ENCODE measurements around the gene DCBLD2.
"Not testable (repeated sequence)": the region's sequence is repeated elsewhere in the genome, so short reads cannot be mapped to it uniquely, and the experiment has no call there.

DCBLD2 gene

GRCh38 chr3:98846101-98846500 lies 55.4 kb downstream of the DCBLD2 start:
- Histone ChIP-seq H3K9me3 (no peaks in the 10 kb centered on the region), H3K27ac (no peak overlapping the region), H3K4me3 (no peak overlapping the region), H3K27me3 (no peaks in the 10 kb centered on the region), H3K4me1 (peaks cover 0 to 10% (median 4%) of the 10 kb centered on the region in 4 donors), H3K36me3 (peaks cover 11 to 13% (median 13%) of the 10 kb centered on the region in 3 donors)
- TF ChIP-seq CTCF (IDR thresholded peaks at IDR 0.05): no peak
- intact Hi-C loops (cut with DNase I; ENCODE audit: low total_unique reads): no loop called here
- no peak for DNase-seq

- H3K4me1 ChIP-seq: peaks cover 0 to 10% (median 4%) of the 10 kb centered on the region in 4 donors
- H3K9me3 ChIP-seq: no peaks in the 10 kb centered on the region
- no peaks in the 10 kb centered on the region for H3K27me3 ChIP-seq
- H3K27ac ChIP-seq: no peak overlapping the region
- H3K4me3 ChIP-seq: no peak overlapping the region
- TF ChIP-seq CTCF (IDR thresholded peaks at IDR 0.05): no peak
- no peak for DNase-seq
- peaks cover 5 to 11% (median 6%) of the 10 kb centered on the region in 3 donors for H3K36me3 ChIP-seq
- intact Hi-C loops (cut with DNase I; ENCODE audit: low total_unique reads): no loop called here
Observed at GRCh38 chr3:98843266-98843959, 58.1 kb downstream of the DCBLD2 start.

- intact Hi-C loops (cut with DNase I; ENCODE audit: low total_unique reads): no loop called here
Observed at GRCh38 chr3:98839846-98840245, 61.6 kb downstream of the DCBLD2 start.

GRCh38 chr3:98831060-98831459 lies 70.4 kb downstream of the DCBLD2 start:
- H3K9me3 ChIP-seq; H3K27ac ChIP-seq; intact Hi-C loops (cut with DNase I; ENCODE audit: low total_unique reads); H3K4me3 ChIP-seq; H3K36me3 ChIP-seq; H3K27me3 ChIP-seq; DNase-seq: not testable (repeated sequence)
- peaks cover 0 to 14% (median 2%) of the 10 kb centered on the region in 4 donors for H3K4me1 ChIP-seq

More at GRCh38 chr3:98839846-98840245, 61.6 kb downstream of the DCBLD2 start:
- H3K27ac ChIP-seq: no peak overlapping the region
- no peak for DNase-seq
- no peaks in the 10 kb centered on the region for H3K27me3 ChIP-seq
- no peak overlapping the region for H3K4me3 ChIP-seq
- peaks cover 0 to 5% (median 0%) of the 10 kb centered on the region in 3 donors for H3K36me3 ChIP-seq
- no peaks in the 10 kb centered on the region for H3K9me3 ChIP-seq
- peaks cover 0 to 6% (median 0%) of the 10 kb centered on the region in 4 donors for H3K4me1 ChIP-seq
- TF ChIP-seq CTCF (IDR thresholded peaks at IDR 0.05): no peak

- Histone ChIP-seq H3K27me3 (no peaks in the 10 kb centered on the region), H3K9me3 (no peaks in the 10 kb centered on the region), H3K4me3 (no peak overlapping the region), H3K4me1 (peaks cover 0 to 19% (median 2%) of the 10 kb centered on the region in 4 donors), H3K27ac (no peak overlapping the region), H3K36me3 (no peaks in the 10 kb centered on the region)
- intact Hi-C loops (cut with DNase I; ENCODE audit: low total_unique reads): no loop called here
- TF ChIP-seq CTCF (IDR thresholded peaks at IDR 0.05): no peak
- DNase-seq: no peak
Observed at GRCh38 chr3:98829246-98829832, 72.2 kb downstream of the DCBLD2 start.

GRCh38 chr3:98827221-98827920 lies 74.1 kb downstream of the DCBLD2 start:
- Histone ChIP-seq H3K9me3 (no peaks in the 10 kb centered on the region), H3K27me3 (no peaks in the 10 kb centered on the region), H3K4me1 (peaks cover 0 to 19% (median 2%) of the 10 kb centered on the region in 4 donors), H3K36me3 (no peaks in the 10 kb centered on the region), H3K4me3 (no peak overlapping the region), H3K27ac (no peak overlapping the region)
- no peak for DNase-seq
- intact Hi-C loops (cut with DNase I; ENCODE audit: low total_unique reads): no loop called here
- TF ChIP-seq CTCF (IDR thresholded peaks at IDR 0.05): no peak

Data from tibial artery (tissue), 4 donors.